Stimulated activated CD4-positive, alpha-beta T cell treated with anti-CD3 and anti-CD28 coated beads, Interleukin-15, amount 100 ng/mL, for 1 hour (primary cell): ENCODE measurements around the gene RPTOR.

Source experiments
- DNase-seq, 2 donors: peaks; one replicate each; pipeline ENCODE4 v3.0.0-alpha.2; 2020; ENCODE audit warnings: low read depth in 1 of 2, low spot score in 1 of 2

The RPTOR gene

DNA sequence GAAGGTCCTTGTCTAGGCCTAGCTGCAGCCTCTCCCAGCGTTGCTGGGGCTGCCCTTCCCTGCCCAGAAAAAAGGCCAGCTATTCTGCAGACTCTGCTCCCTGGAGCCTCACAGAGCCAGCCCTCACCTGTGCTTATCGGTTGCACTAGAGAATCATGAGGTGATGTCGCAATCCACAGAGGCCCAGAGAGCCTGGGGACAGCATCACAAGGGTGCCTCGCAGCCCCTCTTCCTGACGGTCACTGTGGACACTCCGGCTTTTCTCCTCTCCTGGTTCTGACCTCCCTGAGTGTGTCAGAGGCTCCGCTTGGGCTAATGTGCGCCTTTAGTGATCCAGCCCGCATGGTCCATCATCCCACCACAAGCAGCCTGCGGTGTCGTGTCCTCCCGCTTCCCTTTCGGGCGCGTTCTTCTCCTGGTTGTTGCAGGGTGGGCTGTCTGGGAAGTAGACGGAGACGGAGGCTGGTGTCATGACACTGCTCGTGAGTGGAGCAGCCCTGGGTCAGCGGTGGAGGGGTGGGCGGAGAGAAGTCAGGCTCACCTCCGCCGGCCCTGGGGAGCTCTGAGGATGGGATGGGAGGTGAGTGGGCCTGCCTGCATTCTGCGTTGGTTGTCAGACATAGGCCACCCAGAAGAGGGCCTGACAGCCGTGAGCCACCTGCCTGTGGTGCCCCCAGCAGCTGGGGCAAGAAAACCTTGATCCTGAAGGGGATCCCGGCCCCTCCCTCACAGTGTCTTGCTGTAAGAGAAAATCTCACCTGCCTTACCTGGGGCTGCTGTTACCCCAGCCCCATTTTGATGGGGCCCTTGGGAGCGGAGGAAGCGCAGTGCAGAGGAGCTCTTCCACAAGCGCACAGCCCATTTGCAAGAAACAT lies 281.1 kb downstream of the RPTOR start:
- DNase-seq, result no peak

DNA sequence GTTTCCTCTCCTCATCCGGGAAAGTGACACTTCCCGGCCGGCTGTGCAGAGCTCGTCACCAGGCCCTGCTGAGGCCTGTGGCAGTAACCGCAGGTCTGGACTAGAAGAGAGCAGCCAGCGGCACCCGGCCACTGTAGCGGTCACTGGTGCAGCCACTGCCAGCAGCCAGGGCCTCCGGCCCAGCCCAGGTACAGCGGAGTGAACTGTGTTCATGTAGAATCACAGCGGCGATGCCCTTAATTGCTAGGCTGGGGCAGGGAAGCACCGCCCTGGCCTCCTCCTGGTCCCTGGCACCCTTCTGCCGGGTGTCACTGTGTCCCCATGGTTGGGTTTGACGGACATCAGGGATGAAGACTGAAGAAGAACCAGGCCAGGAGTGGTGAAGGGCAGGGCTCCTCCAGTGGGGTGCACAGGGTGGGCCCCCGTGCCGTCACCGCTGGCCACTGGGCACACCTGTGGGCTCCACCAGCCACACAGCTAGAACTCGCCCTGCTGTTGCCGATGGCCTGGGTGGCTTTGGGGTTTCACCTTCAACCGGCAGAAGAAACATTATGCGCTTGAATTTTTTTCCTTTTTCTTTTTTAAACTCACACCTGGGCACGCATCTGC lies 281.8 kb downstream of the RPTOR start:
- DNase-seq, result no peak

DNA sequence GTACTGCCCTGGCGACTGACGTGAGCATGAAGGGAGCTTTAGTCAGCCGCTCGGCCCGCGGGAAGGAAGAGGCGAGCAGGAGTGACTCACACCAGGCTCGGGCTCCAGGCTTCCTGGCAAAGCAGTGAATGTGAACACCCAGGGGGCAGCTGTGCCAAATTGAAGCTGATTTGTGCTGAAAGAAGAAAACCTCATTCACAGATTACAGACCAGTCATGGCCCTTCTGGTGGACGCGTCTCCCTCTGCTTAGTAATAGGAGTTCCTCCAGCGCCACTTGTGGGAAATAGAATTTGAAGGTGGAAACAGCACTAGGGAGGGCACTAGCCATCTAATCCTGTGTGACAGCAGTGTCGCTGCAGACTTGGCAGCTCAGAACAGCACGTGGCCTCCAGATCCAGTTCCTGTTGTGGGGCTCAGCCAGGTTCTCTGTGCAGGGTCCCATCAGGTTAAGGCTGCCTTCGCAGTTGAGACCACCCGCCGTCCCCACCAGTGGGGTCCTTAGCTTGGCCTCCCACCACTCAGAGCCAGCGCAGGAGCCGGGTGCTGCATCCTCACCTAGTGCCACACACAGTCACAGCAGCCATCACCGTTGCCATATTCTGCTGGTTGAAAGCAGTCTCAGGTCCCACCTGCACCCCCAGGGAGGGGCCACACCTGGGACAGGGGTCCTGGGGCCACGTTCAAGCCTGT lies 282.5 kb downstream of the RPTOR start:
- no peak for DNase-seq

- DNase-seq, result no peak
Observed at GRCh38 chr17:80827646-80828643, 283.3 kb downstream of the RPTOR start.

GRCh38 chr17:80829166-80829813 lies 284.7 kb downstream of the RPTOR start:
- DNase-seq, result no peak

DNA sequence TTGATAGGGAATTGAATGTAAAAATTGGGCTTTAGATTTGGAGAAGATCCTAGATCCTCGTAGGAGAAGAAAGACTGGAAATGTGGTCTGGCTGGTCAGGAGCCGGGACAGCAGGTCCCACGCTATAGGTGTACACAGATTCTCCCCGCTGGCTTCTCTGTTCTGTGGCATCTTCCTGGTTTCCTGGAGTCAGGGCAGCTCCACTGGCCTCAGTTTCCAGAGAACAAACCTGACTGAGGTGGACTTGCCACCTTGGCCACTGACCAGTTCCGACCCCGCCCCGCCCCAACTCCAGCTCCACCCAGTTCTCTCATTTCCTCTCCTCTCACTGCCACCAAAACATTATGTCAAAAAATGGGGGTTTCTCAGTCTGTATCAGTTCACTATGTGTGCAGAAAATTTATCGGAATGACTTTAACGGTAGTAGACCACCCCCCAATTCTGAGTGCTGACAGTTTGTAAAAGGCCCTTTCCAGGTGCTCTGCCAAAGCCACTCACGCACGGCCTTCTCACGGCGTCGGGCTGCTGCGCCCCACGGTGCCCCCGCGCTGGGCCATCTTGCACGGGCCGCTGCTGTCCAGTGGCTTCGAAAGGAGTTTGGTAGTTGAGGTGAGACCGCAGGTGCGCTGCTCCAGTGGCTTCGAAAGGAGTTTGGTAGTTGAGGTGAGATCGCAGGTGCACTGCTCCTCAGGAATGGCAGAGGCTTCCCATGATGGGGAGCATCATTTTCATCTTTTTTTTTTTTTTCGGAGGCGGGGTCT lies 285.6 kb downstream of the RPTOR start:
- no peak for DNase-seq

DNA sequence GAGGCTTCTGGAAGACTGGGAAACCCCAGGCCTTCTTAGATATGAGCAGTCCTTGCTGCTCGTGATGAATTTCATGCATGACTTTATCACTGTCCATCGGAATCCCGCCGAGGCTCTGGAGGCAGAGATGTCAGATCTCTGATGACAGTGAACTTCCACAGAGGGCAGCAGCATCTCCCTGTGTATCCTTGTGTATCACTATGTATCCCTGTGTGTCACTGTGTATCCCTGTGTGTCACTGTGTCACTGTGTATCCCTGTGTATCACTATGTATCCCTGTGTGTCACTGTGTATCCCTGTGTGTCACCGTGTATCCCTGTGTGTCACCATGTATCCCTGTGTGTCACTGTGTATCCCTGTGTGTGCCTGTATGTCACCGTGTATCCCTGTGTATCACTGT lies 286.9 kb downstream of the RPTOR start:
- no peak for DNase-seq

- no peak for DNase-seq
Observed at GRCh38 chr17:80832266-80832676, 287.6 kb downstream of the RPTOR start.

- peak; percentile 46 to 72 for DNase-seq
Observed at GRCh38 chr17:80832888-80833583, 288.4 kb downstream of the RPTOR start.

DNA sequence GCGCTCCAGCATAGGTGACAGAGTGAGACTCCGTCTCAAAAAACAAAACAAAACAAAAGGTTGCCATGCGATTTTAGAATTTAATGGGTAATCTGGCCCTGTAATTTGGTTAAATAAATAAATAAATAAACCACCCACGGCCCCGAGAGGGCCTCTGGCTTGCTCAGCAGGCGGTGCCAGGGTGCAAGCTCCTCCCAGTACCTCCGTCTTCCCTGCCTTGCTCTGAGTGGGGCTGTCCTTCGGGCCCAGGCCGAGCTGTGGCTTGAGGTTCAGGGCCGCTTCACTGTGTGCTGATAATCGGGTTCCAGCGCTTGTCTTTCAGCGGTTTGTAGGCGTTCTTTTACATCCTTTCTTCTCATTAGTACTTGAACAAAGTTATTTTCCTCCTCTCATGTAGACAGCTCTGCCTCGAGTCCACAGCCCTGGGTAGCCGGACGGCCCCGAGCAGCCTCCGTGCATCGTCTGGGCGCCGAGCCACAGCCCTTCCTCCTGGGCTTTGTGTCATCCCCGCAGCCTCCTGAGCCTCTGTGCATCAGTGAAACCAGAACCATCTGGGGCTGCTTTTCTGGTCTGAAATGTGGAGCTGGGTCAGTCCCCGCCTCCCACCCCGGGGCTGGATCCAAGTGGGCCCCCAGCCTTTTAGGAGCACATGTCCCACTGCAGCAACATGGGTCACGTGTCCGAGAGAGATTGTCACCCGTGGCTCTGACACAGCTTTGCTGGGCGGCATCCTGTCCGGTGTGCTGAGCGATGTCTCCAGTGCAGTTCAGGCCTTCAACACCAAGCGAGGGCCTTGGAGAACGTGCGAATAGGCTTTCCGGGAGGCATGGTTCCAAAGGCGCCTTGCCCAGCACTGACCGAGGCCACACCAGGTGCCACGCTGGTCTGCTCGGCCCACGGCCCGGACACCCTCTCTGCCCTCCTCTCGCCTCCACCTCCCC lies 289.6 kb downstream of the RPTOR start:
- no peak for DNase-seq

DNA sequence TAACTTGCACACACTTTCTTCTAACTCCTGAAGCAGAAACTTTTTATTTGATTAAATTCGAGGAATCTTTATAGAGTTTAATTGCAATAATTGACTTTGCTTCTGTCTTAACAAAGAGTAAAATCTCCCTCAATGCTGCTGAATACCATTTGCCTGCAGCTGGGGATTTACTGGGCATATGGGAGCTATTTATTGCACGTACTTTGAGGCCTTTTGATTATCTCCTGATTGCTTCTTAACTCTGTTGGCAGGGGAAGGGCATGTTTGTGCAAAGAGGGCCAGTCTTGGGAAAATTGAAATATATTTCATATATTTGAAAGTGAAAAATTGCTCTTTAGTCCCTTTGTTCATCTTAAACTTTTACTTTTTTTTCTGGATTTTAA lies 290.2 kb downstream of the RPTOR start:
- no peak for DNase-seq

DNA sequence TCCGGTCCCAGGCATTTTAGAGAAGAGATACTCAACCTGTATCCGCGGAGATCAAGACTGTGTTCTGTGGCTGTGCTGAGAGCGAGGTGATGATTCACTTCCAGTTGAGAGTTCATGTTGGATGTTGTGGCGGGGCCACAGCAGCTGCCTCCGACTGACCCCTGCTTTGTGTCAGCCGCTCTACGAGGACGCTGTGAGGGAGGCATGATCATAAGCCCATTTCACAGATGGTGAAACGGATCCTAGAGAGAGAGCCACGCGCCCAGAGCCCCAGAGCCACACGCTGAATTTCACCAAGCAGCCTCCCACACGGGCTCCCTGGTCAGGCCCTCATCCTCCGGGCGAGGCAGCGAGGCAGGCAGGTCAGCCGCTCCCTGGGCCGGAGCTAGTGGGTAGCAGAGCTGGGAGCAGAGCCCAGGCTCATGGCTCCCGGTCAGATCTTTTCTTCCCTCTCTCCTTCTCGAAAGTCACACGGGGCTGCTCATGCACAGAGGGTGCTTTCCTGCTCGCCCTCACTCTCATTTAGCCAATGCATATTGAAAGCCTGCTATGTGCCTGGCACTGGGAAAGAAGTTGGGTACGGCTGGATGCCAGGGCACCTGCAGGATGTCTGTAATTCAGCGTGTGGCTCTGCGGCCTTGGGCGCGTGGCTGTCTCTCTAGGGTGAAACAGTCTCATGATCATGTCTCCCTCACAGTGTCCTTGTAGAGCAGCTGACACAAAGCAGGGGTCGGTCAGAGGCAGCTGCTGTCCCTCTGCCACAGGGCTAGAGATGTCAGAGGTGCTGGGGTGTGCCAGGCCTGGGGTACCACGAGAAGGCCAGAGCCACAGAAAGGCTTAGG lies 291.4 kb downstream of the RPTOR start:
- DNase-seq, result no peak

DNA sequence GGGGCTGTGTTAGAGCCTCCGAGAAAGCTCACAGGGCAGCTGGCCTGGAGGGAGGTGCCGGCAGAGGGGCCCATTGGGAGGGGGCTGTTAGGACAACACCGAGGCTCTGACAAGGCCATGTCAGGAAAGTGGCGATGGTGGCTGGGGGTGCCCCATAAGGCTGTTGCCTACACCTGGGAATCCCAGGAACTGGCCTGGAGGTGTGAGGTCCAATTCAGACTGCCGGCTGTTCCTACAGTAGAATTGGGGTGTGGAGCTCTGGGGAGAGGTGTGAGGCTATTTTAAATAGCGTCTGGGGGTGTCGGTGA lies 292.0 kb downstream of the RPTOR start:
- DNase-seq, result no peak

GRCh38 chr17:80836971-80837481 lies 292.4 kb downstream of the RPTOR start:
- DNase-seq, result no peak

- no peak for DNase-seq
Observed at GRCh38 chr17:80837711-80838110, 293.1 kb downstream of the RPTOR start.

GRCh38 chr17:80838311-80839025 lies 293.8 kb downstream of the RPTOR start:
- no peak for DNase-seq

DNA sequence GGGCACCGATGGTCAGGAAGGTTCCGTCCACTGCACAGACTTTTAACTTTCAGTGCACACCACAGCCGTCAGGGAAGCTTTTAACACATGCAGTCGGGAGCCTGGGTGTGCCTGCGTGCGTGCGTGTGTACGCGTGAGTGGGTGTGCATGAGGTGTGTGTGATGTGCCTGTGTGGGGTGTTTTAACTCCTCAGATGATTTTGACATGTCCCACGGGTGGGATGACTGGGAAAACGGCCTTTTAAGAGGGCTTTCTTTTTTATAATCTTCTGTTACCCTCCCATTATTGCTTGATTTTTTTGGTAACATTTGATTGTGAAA lies 294.3 kb downstream of the RPTOR start:
- DNase-seq, result no peak
